Adrenal gland (tissue), 5 donors: ENCODE data around the gene FOXN1.

Experiments used
- POLR2A ChIP-seq, 2 donors: fragments of 450-650 bp; IDR thresholded peaks; one replicate each; pipeline ENCODE4 v1.6.1; 2017; ENCODE audit warnings: antibody characterized with exemption in 2 of 2, mild to moderate bottlenecking in 2 of 2, moderate library complexity in 1 of 2
- TF ChIP-seq, protein P1 (sequence below), 6 experiments: fragments of 450-650 bp in 4 of 6; fragments of 200-600 bp in 2 of 6; sonication (generic) in 1 of 6; IDR thresholded peaks; 1 replicate in 5 of 6; 2 replicates in 1 of 6; pipeline versions ENCODE4 v1.5.1 to v1.8.0; 2016 to 2021; ENCODE audit warnings: antibody characterized with exemption in 6 of 6, mild to moderate bottlenecking in 2 of 6, moderate library complexity in 1 of 6
- donor health status: DM: no; HTN: no; CAD: no.

- no peak for TF ChIP-seq POLR2A (IDR thresholded peaks at IDR 0.05)
- TF ChIP-seq, protein P1, sequence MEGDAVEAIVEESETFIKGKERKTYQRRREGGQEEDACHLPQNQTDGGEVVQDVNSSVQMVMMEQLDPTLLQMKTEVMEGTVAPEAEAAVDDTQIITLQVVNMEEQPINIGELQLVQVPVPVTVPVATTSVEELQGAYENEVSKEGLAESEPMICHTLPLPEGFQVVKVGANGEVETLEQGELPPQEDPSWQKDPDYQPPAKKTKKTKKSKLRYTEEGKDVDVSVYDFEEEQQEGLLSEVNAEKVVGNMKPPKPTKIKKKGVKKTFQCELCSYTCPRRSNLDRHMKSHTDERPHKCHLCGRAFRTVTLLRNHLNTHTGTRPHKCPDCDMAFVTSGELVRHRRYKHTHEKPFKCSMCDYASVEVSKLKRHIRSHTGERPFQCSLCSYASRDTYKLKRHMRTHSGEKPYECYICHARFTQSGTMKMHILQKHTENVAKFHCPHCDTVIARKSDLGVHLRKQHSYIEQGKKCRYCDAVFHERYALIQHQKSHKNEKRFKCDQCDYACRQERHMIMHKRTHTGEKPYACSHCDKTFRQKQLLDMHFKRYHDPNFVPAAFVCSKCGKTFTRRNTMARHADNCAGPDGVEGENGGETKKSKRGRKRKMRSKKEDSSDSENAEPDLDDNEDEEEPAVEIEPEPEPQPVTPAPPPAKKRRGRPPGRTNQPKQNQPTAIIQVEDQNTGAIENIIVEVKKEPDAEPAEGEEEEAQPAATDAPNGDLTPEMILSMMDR (IDR thresholded peaks at IDR 0.05): no peak
Measured at GRCh38 chr17:28518132-28518531, 12.0 kb downstream of the FOXN1 start.
